Stimulated activated CD8-positive, alpha-beta memory T cell treated with anti-CD3 and anti-CD28 coated beads, Interleukin-15, amount 100 ng/mL, for 1 hour (primary cell): ENCODE measurements around the gene ABHD3.
"Not testable (repeated sequence)": the region's sequence is repeated elsewhere in the genome, so short reads cannot be mapped to it uniquely, and the experiment has no call there.

Experiments
- DNase-seq: peaks from one replicate; pipeline ENCODE4 v3.0.0-alpha.2; 2020; ENCODE audit warnings: low read depth

ABHD3 gene, protein sequence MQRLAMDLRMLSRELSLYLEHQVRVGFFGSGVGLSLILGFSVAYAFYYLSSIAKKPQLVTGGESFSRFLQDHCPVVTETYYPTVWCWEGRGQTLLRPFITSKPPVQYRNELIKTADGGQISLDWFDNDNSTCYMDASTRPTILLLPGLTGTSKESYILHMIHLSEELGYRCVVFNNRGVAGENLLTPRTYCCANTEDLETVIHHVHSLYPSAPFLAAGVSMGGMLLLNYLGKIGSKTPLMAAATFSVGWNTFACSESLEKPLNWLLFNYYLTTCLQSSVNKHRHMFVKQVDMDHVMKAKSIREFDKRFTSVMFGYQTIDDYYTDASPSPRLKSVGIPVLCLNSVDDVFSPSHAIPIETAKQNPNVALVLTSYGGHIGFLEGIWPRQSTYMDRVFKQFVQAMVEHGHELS

DNA sequence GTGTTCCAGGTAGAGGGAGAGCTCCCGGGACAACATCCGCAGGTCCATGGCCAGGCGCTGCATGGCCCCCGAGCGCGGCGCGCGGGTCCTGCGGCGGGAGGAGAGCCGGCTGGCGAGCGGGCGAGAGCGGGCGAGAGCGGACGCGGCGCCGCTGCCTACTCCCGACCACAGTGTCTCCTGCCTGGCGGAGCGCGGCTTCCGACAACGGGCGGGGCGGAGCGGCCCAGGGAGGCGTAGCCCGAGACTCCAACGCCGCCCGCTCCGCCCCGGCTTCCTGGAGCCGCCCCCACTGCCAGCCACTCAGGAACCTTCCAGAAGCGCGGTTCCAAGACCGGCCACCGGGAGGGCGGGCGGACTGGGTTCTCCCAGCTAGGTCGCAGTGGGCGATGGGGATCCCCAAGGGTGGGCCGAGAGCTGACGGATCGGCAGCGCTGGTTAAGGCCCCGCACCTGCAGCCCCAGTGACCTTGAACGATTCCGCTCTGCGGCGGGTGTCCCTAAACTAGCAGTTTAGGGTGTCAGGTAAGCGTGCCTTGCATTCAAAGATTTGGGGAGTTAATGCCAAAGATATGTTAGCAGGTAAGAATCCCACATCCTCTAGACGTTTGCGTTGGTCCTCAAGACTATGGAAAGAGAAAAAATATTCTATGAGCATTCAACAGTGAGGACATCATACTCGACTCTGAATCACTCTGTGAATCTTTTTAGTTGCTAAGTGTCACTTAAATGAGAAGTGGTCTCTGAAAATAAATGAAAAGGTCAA, at the start of gene ABHD3:
TSS of gene ABHD3 (minus strand) at position 172 of the 762 bp plus-strand sequence. CDS start at position 63, 109 bp downstream.
- DNase-seq = peak; percentile 79

DNA sequence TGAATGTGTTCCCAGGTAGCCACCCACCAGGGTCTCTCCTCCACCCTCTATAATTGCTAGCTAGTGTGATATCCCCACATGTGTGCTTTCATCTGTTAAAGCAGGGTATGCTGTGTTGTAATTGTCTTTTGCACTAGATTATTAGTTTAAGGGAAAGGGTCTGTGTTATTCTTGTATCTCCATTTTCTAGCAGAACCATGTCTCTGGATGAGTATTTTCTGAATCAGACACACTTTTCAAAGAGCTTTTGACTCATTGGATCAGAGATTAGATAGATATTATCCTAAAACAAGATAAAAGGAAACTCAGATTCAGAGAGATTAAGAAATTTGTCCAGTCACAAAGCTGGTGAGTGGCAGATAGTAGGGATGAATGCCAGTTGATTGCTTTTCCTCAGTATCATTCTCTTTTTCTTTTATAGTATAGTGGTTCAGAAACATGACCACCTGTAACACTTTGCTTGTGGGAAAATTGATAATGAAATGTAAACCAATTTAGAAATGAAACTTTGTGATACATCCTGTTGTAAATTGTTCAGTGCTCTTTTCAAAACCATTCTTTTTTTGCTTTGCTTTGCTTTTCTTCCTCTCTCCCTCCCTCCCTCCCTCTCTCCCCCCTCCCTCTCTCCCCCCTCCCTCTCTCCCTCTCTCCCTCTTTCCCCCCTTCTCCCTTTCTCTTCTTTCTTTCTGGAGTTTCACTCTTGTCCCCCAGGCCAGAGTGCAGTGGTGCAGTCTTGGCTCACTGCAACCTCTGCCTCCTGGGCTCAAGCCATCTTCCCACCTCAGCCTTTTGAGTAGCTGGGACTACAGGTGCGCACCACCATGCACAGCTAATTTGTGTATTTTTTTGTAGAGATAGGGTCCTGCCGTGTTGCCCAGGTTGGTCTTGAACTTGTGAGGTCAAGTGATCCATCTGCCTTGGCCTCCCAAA, 43.5 kb upstream of the ABHD3 start:
- DNase-seq = no peak

DNA sequence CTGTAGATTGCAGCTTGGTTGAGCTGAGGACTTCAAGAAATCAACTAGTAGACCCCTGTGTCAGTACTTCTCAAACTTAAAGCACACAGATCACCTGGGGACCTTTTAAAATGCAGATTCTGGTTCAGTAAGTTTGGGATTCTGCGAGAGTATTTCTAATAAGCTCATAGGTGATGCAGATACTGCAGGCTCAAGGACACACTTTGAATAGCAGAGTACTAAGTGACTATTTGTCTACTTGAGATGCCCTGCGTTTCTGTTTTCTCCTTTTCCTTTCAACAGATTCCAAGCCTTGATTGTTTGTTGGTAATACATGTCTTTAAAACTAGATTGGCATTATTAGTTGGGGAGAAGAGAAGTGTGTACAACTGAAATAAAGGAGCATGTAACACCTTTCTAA, 42.7 kb upstream of the ABHD3 start:
- no peak for DNase-seq

DNA sequence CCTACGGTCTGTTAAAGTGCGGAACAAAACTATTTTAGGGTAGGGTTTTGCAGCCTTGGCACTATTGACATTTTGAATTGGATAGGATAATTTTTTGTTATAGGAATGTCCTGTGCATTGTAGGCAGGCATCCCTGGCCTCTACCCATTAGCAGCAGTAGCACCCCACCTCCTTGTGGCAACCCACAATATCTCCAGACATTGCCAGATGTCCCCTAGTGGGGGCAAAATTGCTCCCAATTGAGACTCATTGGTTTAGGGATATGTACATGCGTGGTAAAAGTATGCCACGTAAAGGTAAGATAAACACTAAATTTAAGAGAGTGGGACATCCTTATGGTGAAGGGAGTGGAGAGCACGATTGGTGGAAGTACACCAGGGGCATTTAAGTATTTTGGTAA, 40.7 kb upstream of the ABHD3 start:
- no peak for DNase-seq

DNA sequence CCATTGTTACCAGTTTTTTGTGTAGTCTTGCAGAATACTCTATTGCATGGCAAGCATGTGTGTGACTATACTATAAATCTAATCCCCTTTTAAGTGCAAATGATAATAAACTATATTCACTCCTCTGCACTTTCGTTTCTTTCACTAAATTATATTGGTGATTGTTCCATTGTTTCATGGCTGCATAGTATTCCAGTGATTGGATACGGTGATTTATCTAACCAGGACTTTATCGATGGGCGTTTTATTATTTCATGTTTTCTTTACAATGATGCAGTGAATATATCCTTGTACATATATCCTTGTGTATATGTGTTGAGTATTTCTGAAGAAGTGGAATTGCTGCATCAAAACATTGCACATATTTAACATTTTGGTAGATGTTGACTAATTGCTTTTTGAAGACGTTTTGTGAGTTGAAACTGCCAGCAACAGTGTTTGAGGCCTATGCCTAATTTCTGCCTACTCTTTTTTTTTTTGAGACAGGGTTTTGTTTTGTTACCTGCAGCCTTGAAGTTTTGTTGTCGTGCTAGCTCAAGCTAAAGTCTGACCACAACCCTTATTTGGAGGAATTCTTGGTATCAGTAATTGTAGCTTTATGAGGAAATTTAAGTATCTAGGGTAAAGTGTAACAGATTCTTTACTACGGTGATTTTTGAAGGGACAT, 38.7 kb upstream of the ABHD3 start:
- no peak for DNase-seq

DNA sequence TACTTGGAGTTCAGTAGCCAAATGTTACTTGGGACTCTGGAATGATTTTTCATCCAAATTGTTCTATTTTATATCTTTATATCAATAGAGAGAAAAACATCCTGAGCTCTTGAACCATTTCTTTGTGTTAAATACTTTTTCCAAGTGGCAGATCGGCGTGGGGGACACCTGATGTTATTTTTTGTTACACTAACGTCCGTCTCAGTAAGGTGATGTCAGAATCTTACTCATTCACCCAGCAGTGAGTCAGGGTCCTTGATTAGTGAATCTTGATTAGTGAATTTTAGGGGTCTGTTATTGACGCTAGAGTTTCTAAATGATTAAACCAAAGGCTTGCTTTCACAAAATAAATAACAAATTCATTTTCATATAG, 37.7 kb upstream of the ABHD3 start:
- DNase-seq = no peak

DNA sequence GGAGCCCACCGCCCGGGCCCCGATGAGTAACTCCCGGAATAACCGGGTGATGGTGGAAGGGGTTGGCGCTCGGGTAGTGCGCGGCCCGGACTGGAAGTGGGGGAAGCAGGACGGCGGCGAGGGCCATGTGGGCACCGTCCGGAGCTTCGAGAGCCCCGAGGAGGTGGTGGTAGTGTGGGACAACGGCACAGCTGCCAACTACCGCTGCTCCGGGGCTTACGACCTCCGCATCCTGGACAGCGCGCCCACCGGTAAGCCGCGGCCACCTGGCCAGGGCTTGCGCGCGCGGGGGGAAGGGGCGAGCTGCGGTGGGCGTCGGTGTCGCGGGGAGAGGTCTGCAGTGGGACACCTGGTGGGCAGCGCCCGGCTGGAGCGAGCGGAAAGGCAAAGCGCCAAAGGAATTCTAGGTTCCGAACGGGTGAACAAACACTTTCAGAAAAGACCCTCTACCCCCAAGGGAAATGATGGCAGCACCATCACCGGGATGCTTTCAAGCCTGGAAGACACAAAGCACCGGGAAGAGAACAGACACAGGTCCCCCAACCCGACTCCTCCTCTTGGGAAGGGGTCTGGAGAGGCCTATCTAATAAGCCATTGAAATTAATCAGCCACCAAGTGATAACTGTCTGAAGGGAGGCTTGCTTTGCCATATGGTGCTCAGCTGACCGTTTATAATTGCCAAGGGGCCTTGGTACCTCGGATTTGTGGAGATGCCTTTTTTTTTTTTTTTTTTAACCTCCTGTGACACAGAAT, 37.2 kb upstream of the ABHD3 start:
- no peak for DNase-seq

DNA sequence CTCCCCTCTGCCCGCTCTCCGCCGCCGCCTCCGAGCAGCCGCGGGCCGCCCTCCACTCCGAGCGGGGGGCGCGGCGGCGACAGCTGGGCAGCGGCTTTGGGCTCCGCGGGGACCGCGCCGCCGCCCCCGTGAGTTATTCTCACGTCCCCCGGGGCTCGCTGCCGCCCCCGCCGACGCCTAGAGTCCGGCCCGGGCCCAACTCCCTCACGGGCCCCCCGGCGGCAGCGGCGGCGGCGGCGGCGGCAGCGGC, 36.7 kb upstream of the ABHD3 start:
- no peak for DNase-seq

DNA sequence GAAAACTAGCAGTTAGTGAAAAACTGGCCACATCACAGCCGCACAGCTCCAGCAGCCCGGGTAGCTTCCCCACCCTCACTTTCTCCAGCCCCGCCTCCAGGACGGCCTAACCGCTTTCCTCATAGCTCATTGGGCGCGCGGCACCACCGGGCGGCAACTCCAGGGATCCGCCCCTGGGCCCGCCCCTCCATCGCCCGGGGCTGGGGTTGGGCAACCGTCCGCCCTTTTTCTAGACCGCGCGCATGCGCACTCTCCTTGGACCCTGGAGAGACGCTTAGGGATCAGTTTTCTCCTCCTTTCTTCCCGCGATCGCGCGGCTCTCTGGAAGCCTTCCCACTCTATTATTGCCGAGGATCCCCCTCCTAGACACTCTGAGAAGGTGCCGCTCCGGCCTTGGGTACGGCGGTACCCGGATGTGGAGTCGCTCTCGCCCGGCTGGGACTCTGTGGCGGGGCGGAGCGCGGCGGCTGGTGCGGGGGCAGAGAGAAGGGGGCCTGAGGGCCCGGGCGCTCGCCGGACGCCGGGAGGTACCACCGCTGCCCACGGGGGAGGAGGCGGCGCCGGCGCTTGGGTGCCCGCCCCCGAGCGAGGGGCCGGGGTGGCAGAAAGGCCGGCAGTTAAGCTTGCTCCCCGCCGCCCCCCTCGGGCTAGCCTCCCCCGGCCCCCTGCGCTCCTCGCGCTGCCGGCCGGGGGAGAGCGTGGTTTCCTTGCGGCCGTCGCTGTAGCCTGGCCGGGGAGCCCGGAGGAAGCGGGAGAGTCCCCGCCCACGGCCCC, 36.2 kb upstream of the ABHD3 start, which contains the start of gene MIB1:
TSS of gene MIB1 (plus strand) at position 255 of the 774 bp plus-strand sequence. CDS start 792 bp downstream, outside the sequence.
- DNase-seq = peak; percentile 97

DNA sequence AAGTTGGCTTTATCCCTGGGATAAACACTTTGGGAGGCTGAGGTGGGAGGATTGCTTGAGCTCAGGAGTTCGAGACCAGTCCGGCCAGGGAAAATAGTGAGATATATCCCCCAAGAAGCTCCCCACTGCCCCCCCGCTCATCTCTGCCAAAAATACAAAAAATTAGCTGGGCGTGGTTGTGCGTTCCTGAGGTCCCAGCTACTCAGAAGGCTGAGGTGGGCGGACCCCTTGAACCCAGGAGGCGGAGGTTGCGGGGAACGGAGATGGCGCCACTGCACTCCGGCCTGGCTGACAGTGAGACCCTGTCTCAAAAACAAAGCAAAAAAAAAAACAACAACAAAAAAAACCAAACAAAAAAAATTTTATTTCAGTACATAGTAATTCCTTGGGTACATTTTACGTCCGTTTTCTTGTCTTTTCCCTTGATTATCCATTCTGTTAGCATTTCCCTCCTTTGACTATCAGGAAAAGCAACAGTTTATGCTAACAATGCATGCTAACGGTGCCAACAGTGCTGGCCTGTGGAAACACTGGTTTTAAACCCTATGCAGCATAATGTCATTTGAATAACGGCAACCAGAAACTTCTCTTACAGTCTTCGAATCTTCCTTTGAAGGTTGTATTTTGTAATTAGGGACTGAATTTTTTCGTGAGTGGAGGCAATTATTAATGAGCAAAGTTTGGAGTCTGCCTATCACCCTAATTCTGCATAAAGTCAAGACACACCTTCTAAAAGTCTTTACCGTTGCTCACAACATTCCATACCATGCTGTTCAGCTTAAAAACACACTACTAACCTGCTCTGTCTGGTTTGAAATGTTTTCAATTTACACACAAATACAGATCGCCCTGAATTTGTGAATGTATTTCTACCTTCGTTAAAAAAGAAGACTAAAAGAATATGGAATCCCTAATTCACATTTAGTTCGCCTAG, 35.3 kb upstream of the ABHD3 start:
- no peak for DNase-seq

DNA sequence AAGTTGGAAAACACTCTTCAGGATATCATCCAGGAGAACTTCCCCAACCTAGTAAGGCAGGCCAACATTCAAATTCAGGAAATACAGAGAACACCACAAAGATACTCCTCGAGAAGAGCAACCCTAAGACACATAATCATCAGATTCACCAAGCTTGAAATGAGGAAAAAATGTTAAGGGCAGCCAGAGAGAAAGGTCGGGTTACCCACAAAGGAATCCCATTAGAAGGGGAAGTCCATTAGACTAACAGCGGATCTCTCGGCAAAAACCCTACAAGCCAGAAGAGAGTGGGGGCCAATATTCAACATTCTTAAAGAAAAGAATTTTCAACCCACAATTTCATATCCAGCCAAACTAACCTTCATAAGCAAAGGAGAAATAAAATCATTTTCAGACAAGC, 32.4 kb upstream of the ABHD3 start:
- not testable (repeated sequence) for DNase-seq

DNA sequence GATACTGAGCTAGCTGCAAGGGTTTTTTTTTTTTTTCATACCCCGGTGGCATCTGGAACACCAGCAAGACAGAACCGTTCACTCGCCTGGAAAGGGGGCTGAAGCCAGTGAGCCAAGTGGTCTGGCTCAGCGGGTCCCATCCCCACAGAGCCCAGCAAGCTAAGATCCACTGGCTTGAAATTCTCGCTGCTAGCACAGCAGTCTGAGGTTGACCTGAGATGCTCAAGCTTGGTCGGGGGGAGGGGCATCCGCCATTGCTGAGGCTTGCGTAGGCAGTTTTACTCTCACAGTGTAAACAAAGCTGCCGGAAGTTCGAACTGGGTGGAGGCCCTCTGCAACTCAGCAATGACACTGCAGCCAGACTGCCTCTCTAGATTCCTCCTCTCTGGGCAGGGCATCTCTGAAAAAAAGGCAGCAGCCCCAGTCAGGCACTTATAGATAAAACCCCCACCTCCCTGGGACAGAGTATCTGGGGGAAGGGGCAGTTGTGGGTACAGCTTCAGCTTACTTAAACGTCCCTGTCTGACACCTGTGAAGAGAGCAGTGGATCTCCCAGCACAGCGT, 31.0 kb upstream of the ABHD3 start:
- no peak for DNase-seq

DNA sequence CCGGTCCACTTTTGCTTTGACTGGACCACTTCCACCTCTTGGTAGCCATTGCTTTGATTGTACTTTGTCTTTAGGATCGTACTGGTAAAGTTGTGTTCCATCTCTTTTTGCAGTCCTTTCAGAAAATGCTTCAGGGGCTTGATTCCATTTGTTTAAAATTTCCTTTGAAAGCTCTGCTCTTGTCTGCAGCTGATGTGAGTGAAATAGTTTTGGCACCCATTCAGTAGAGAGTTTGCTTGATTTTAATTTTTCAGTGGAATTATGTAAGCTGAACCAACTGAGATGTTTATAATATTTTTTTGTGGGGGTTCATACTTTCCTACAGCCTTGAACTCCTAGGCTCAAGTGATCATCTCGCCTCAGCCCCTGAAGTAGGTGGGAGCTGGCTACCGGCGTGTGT, 28.4 kb upstream of the ABHD3 start:
- no peak for DNase-seq

DNA sequence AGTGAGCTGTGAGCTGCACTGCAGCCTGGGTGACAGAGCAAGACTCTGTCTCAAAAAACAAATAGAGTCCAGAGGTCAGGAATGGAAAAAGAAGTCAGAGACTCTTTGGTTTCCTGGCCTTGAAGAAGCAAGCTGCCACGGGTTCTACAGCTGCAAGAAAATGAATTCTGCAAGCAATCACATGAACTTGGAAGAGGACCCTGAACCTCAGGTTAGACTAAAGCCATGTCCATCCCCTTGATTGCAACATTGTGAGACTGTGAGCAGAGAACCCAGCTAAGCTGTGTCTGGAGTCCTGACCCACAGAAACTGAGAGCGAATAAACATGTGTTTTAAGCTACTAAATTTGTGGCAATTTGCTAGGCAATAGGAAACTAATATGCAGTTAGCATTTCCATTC, 23.1 kb upstream of the ABHD3 start:
- DNase-seq = no peak

DNA sequence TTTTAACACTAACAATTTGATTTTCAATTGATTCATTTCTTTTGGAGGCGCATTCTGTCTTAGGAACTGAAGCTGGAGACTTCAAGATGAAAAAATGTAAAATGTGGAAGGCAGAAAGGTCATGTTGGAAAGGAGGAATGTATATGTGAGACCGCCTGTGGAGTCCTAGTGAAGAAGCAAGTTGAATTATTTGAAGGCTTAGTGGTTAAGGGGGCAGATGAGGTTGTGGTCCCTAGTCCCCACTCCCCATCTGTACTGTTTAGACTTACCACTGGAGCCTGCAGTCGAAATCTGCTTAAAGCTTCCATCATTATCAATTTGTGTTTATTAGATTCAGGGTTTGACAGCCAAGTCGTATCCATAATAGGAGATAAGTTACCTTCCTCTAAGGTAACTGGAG, 20.6 kb upstream of the ABHD3 start:
- no peak for DNase-seq

DNA sequence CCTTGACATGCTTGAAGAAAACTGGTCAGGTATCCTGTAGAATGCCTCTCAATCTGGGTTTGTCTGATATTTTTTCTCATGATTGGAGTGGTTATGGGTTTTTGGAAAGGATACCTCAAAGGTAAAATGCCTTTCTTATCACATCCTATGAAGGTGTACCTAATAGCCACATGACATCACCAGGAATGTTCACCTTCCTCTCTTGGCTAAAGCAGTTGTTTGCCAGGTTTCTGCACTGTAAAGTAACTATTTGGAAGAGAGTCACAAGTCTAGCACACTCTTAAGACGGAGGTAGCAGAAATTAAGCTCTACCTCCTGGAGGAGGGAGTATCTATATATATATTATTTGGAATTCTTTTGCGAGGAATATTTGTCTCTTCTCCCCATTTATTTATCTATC, 18.1 kb upstream of the ABHD3 start:
- DNase-seq = no peak

DNA sequence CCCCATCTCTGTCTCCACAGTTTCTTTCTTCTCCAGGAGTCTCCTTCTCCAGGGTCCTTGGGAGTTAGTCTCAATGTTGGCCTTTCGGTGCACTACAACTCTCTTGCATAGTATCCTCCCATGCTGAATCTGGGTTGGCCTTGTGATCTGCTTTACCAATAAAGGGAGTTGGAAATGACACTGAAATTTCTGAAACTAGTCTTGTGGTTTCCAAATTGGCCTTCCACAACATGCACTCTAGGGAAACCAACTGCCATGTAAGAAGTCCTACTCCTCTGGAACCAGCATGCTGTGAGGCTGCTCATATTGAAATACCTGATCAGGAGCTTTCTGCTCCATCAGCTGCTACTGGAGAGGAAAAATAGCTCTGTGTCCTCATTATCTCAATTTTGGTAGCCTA, 9.9 kb upstream of the ABHD3 start:
- no peak for DNase-seq

DNA sequence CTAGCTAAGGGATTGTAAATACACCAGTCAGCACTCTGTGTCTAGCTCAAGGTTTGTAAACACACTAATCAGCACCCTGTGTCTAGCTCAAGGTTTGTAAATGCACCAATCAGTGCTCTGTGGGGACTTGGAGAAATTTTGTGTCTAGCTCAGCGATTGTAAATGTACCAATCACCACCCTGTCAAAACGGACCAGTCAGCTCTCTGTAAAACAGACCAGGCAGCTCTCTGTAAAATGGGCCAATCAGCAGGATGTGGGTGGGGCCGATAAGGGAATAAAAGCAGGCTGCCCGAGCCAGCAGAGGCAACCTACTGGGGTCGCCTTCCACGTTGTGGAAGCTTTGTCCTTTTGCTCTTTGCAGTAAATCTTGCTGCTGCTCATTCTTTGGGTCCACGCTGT, 2.6 kb upstream of the ABHD3 start:
- not testable (repeated sequence) for DNase-seq

DNA sequence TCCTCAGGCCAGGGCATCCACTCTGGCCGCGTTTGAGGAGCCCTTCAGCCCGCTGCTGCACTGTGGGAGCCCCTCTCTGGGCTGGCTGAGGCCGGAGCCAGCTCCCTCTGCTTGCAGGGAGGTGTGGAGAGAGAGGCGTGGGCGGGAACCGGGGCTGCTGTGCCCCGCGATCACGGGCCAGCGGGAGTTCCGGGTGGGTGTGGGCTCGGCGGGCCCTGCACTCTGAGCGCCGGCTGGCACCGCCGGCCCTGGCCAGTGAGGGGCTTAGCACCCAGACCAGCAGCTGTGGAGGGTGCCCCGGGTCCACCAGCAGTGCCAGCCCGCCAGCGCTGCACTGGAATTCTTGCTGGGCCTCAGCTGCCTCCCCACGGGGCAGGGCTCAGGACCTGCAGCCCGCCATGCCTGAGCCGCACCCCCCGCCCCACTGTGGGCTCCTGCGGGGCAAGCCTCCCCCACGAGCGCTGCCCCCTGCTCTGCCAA, 1.9 kb upstream of the ABHD3 start:
- no peak for DNase-seq
